SU-DHL-6 (cell line): ENCODE measurements around the gene WIPF1.

Source experiments
- CTCF ChIP-seq: fragments of 200-600 bp; sonication (generic); IDR thresholded peaks from one replicate; pipeline ENCODE4 v1.5.1; 2017; ENCODE audit warnings: antibody characterized with exemption, mild to moderate bottlenecking, low read length, moderate library complexity; ENCODE audit not compliant: insufficient read depth, poor library complexity, severe bottlenecking
- EZH2phosphoT487 ChIP-seq: fragments of 200-600 bp; sonication (generic), shearing (Covaris generic); conservative IDR thresholded peaks from 2 replicates; pipeline ENCODE4 v1.6.1; 2018; ENCODE audit warnings: mild to moderate bottlenecking, antibody characterized with exemption, low read length, moderate library complexity, mixed read lengths

- TF ChIP-seq CTCF, result no peak
- TF ChIP-seq EZH2phosphoT487, result no peak
Observed at GRCh38 chr2:174510583-174511189, 86.9 kb downstream of the WIPF1 start.
